GM19468 (cell line): ENCODE measurements around the gene TSC2.
"Not testable (repeated sequence)": the region's sequence is repeated elsewhere in the genome, so short reads cannot be mapped to it uniquely, and the experiment has no call there.

ENCODE experiments used
- ATAC-seq: cut with Tn5 transposase; IDR thresholded peaks from one replicate; pipeline ENCODE4 v1.9.1; 2021; ENCODE audit warnings: mild to moderate bottlenecking, moderate library complexity, moderate number of reproducible peaks; ENCODE audit not compliant: unreplicated experiment; ENCODE audit errors: extremely low read depth

The TSC2 gene

GRCh38 chr16:2093793-2094192 lies 46.0 kb downstream of the TSC2 start:
- ATAC-seq: no peak

GRCh38 chr16:2095315-2095853 lies 47.6 kb downstream of the TSC2 start:
- no peak for ATAC-seq

- no peak for ATAC-seq
These were observed 48.3 kb downstream of the TSC2 start for GRCh38 chr16:2095918-2096582.

GRCh38 chr16:2096853-2097595 lies 49.2 kb downstream of the TSC2 start:
- no peak for ATAC-seq

- not testable (repeated sequence) for ATAC-seq
These were observed 49.9 kb downstream of the TSC2 start for GRCh38 chr16:2097689-2098088.

GRCh38 chr16:2101581-2101980 lies 53.8 kb downstream of the TSC2 start:
- ATAC-seq: not testable (repeated sequence)

- ATAC-seq: no peak
These were observed 54.7 kb downstream of the TSC2 start for GRCh38 chr16:2102471-2102870.

- not testable (repeated sequence) for ATAC-seq
These were observed 56.7 kb downstream of the TSC2 start for GRCh38 chr16:2104464-2104863.

- not testable (repeated sequence) for ATAC-seq
These were observed 57.5 kb downstream of the TSC2 start for GRCh38 chr16:2105291-2105690.

GRCh38 chr16:2105769-2106168 lies 58.0 kb downstream of the TSC2 start:
- ATAC-seq: not testable (repeated sequence)

GRCh38 chr16:2106211-2106610 lies 58.4 kb downstream of the TSC2 start:
- ATAC-seq: not testable (repeated sequence)

- not testable (repeated sequence) for ATAC-seq
These were observed 59.5 kb downstream of the TSC2 start for GRCh38 chr16:2107121-2107790.

- ATAC-seq: not testable (repeated sequence)
These were observed 60.0 kb downstream of the TSC2 start for GRCh38 chr16:2107791-2108125.

GRCh38 chr16:2108446-2109270 lies 60.9 kb downstream of the TSC2 start:
- not testable (repeated sequence) for ATAC-seq

- ATAC-seq: not testable (repeated sequence)
These were observed 61.4 kb downstream of the TSC2 start for GRCh38 chr16:2109271-2109580.

- ATAC-seq: not testable (repeated sequence)
These were observed 62.1 kb downstream of the TSC2 start for GRCh38 chr16:2109872-2110271.

- ATAC-seq: not testable (repeated sequence)
These were observed 62.7 kb downstream of the TSC2 start for GRCh38 chr16:2110332-2111008.

- ATAC-seq: not testable (repeated sequence)
These were observed 63.2 kb downstream of the TSC2 start for GRCh38 chr16:2111009-2111353.

GRCh38 chr16:2111412-2112335 lies 63.9 kb downstream of the TSC2 start:
- ATAC-seq: not testable (repeated sequence)
